Ovary (tissue), 3 donors: ENCODE measurements around the gene BPI.

Source experiments
- CTCF ChIP-seq, 3 donors: fragments of 450-650 bp in 2 of 3; fragments of 200-600 bp in 1 of 3; IDR thresholded peaks; one replicate each; pipeline versions ENCODE4 v1.5.1 to v1.8.0; 2016 to 2022; ENCODE audit warnings: antibody characterized with exemption in 3 of 3, mild to moderate bottlenecking in 1 of 3
- EP300 ChIP-seq: sonication (generic); formaldehyde crosslinking; IDR thresholded peaks from one replicate; pipeline ENCODE4 v1.6.1; 2017; ENCODE audit warnings: antibody characterized with exemption
- POLR2A ChIP-seq: fragments of 450-650 bp; IDR thresholded peaks from one replicate; pipeline ENCODE4 v1.6.1; 2017; ENCODE audit warnings: antibody characterized with exemption, mild to moderate bottlenecking, moderate library complexity
- donor health status: DM: no; HTN: no; CAD: no.

DNA sequence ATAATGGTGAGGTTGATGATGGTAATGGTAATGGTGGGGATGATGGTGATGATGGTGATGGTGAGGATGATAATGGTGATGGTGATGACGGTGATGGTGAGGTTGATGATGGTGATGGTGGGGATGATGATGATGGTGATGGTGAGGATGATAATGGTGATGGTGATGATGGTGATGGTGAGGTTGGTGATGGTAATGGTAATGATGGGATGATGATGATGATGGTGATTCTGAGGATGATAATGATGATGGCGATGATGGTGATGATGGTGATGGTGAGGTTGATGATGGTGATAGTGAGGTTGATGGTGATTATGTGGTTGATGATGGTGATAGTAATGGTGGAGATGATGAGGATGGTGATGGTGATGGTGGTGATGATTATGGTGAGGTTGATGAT is 9.7 kb downstream of the BPI start:
- no peak for TF ChIP-seq POLR2A
- no peak for TF ChIP-seq CTCF (IDR thresholded peaks at IDR 0.05)
- no peak for TF ChIP-seq EP300
